ENCODE measurements around the gene RASAL2. TPM values are rescaled to one million over a fixed set of nuclear protein-coding genes. Genes with fewer than 3 reads are reported as not detected.

RASAL2 gene
- total RNA-seq, 4 donors from 2014 or later = 26.0 to 51.4 (median 31.0) TPM

GRCh38 chr1:178470411-178470960, 376.6 kb downstream of the RASAL2 start:
- TF ChIP-seq POLR2A (IDR thresholded peaks at IDR 0.05) = no peak
- TF ChIP-seq CTCF (IDR thresholded peaks at IDR 0.05) = no peak
- no peak overlapping the region for H3K4me3 ChIP-seq (ENCODE audit: low read depth, poor library complexity, severe bottlenecking)
- intact Hi-C loops (cut with DNase I; ENCODE audit: low total_unique reads) = no loop called here
- WGBS, 2 donors = 59 to 69% methylated on average over 5 of the region's 5 CpGs
- DNase-seq (ENCODE audit: low spot score in 2 of 2) = no peak

GRCh38 chr1:178472531-178472930, 378.6 kb downstream of the RASAL2 start:
- DNase-seq (ENCODE audit: low spot score in 2 of 2) = no peak
- no peak overlapping the region for H3K4me3 ChIP-seq (ENCODE audit: low read depth, poor library complexity, severe bottlenecking)
- intact Hi-C loops (cut with DNase I; ENCODE audit: low total_unique reads) = no loop called here
- no peak for TF ChIP-seq CTCF (IDR thresholded peaks at IDR 0.05)
- TF ChIP-seq POLR2A (IDR thresholded peaks at IDR 0.05) = no peak

GRCh38 chr1:178477373-178477772, 383.5 kb downstream of the RASAL2 start:
- intact Hi-C loops (cut with DNase I; ENCODE audit: low total_unique reads) = no loop called here
- DNase-seq (ENCODE audit: low spot score in 2 of 2) = no peak
- no peak for TF ChIP-seq POLR2A (IDR thresholded peaks at IDR 0.05)
- no peak for TF ChIP-seq CTCF (IDR thresholded peaks at IDR 0.05)
- WGBS, 2 donors = 72 to 90% methylated on average over 4 of the region's 4 CpGs
- H3K4me3 ChIP-seq (ENCODE audit: low read depth, poor library complexity, severe bottlenecking) = no peak overlapping the region

GRCh38 chr1:178477841-178478240, 383.9 kb downstream of the RASAL2 start:
- no peak overlapping the region for H3K4me3 ChIP-seq (ENCODE audit: low read depth, poor library complexity, severe bottlenecking)
- intact Hi-C loops (cut with DNase I; ENCODE audit: low total_unique reads) = no loop called here
- DNase-seq (ENCODE audit: low spot score in 2 of 2) = no peak
- 58 to 70% methylated on average over 1 of the region's 1 CpG for WGBS, 2 donors
- TF ChIP-seq POLR2A (IDR thresholded peaks at IDR 0.05) (no peak), CTCF (IDR thresholded peaks at IDR 0.05) (no peak)

- intact Hi-C loops (cut with DNase I; ENCODE audit: low total_unique reads) = no loop called here
- DNase-seq (ENCODE audit: low spot score in 2 of 2) = no peak
- WGBS, 2 donors = 85 to 88% methylated on average over 5 of the region's 5 CpGs
- TF ChIP-seq CTCF (IDR thresholded peaks at IDR 0.05) (no peak), POLR2A (IDR thresholded peaks at IDR 0.05) (no peak)
- no peak overlapping the region for H3K4me3 ChIP-seq (ENCODE audit: low read depth, poor library complexity, severe bottlenecking)
These were observed 389.5 kb downstream of the RASAL2 start for GRCh38 chr1:178483251-178483957.
